IMR-90 (cell line): ENCODE results near the gene ABCC10. TPM values are rescaled to one million over a fixed set of nuclear protein-coding genes. Genes with fewer than 3 reads are reported as not detected.

Experiments
- ATAC-seq: fragments of 200-7000 bp; cut with Tn5 transposase; 2 replicates; pipeline ENCODE4 v1.9.1; 2020; ENCODE audit warnings: low read depth, mild to moderate bottlenecking, moderate library complexity
- BruUV-seq: library from RNA; stranded (reverse); fragments of 400-500 nt; replicated peaks from 2 replicates; lab custom pipeline; 2021; lab: Mats Ljungman, UMichigan
- CTCF ChIA-PET: fragments of 300-600 bp; formaldehyde crosslinking; extraction: SDS; loops from one replicate; lab custom pipeline; 2021; ENCODE audit warnings: antibody characterized with exemption; lab: Yijun Ruan, JAX
- POLR2A ChIA-PET: fragments of 300-600 bp; sonication (Branson Sonifier 250); formaldehyde crosslinking; loops from one replicate; lab custom pipeline; 2022; ENCODE audit warnings: antibody characterized with exemption; ENCODE audit not compliant: unreplicated experiment; lab: Charles Lee
- DNase-seq: peaks from one replicate; pipeline ENCODE4 v3.0.0; 2013
- H2AFZ ChIP-seq: replicated peaks from 2 replicates; pipeline ENCODE3; 2013; ENCODE audit warnings: low read length, mild to moderate bottlenecking; ENCODE audit not compliant: poor library complexity
- H2AK5ac ChIP-seq: 2 replicates; pipeline ENCODE4 v1.6.1; 2013; ENCODE audit warnings: low read depth, low read length, inconsistent platforms
- H2AK9ac ChIP-seq: replicated peaks from 2 replicates; pipeline ENCODE3; 2013; ENCODE audit warnings: mild to moderate bottlenecking, low read depth, low read length, moderate library complexity; ENCODE audit not compliant: poor library complexity
- H2BK120ac ChIP-seq: 2 replicates; pipeline ENCODE4 v1.6.1; 2013; ENCODE audit warnings: low read depth, low read length, inconsistent platforms
- H2BK15ac ChIP-seq: 3 replicates; pipeline ENCODE4 v1.6.1; 2013; ENCODE audit warnings: low read depth, low read length, inconsistent platforms
- H2BK20ac ChIP-seq: 2 replicates; pipeline ENCODE4 v1.6.1; 2013; ENCODE audit warnings: low read depth, mild to moderate bottlenecking, inconsistent platforms, low read length, moderate library complexity
- H2BK5ac ChIP-seq: 2 replicates; pipeline ENCODE4 v1.6.1; 2013; ENCODE audit warnings: mild to moderate bottlenecking, low read depth, low read length, inconsistent platforms; ENCODE audit not compliant: poor library complexity, severe bottlenecking
- H3K14ac ChIP-seq: replicated peaks from 2 replicates; pipeline ENCODE4 v1.6.1; 2013; ENCODE audit warnings: low read depth, low read length, inconsistent platforms
- H3K18ac ChIP-seq: 2 replicates; pipeline ENCODE4 v1.6.1; 2013; ENCODE audit warnings: low read depth, low read length, control low read depth
- H3K23ac ChIP-seq: 2 replicates; pipeline ENCODE4 v1.6.1; 2013; ENCODE audit warnings: low read depth, low read length, inconsistent platforms
- H3K27ac ChIP-seq: 2 replicates; pipeline ENCODE4 v1.5.1; 2013; ENCODE audit warnings: mild to moderate bottlenecking, control low read depth, low read length; ENCODE audit not compliant: insufficient read depth
- H3K27me3 ChIP-seq: 2 replicates; pipeline ENCODE4 v1.6.1; 2013; ENCODE audit warnings: low read length; ENCODE audit not compliant: control insufficient read depth, insufficient read depth
- H3K36me3 ChIP-seq: 2 replicates; pipeline ENCODE4 v1.6.1; 2013; ENCODE audit warnings: low read length, mixed read lengths; ENCODE audit not compliant: control insufficient read depth, insufficient read depth
- H3K4ac ChIP-seq: 2 replicates; pipeline ENCODE4 v1.6.1; 2013; ENCODE audit warnings: low read depth, low read length, inconsistent platforms
- H3K4me1 ChIP-seq: 2 replicates; pipeline ENCODE4 v1.6.1; 2013; ENCODE audit warnings: low read length, mixed read lengths; ENCODE audit not compliant: control insufficient read depth, insufficient read depth
- H3K4me2 ChIP-seq: 2 replicates; pipeline ENCODE4 v1.6.1; 2013; ENCODE audit warnings: low read depth, mild to moderate bottlenecking, control low read depth, low read length, moderate library complexity
- H3K4me3 ChIP-seq: 2 replicates; pipeline ENCODE4 v1.5.1; 2013; ENCODE audit warnings: low read depth, mild to moderate bottlenecking, control low read depth, low read length, moderate library complexity; ENCODE audit not compliant: insufficient read depth
- H3K56ac ChIP-seq: 2 replicates; pipeline ENCODE4 v1.6.1; 2013; ENCODE audit warnings: low read length, inconsistent platforms; ENCODE audit not compliant: insufficient read depth; ENCODE audit errors: extremely low read depth
- H3K79me1 ChIP-seq, 2 experiments: 2 replicates each; pipeline ENCODE4 v1.6.1; 2013; ENCODE audit warnings: low read length in 2 of 2, inconsistent platforms in 1 of 2, low read depth in 1 of 2
- H3K9ac ChIP-seq: 2 replicates; pipeline ENCODE4 v1.6.1; 2013; ENCODE audit warnings: low read depth, low read length, control low read depth
- H3K9me1 ChIP-seq: 2 replicates; pipeline ENCODE4 v1.6.1; 2013; ENCODE audit warnings: low read length, inconsistent platforms; ENCODE audit not compliant: insufficient read depth
- H3K9me3 ChIP-seq: 2 replicates; pipeline ENCODE4 v1.6.1; 2013; ENCODE audit warnings: low read length; ENCODE audit not compliant: control insufficient read depth, insufficient read depth
- H4K20me1 ChIP-seq: 2 replicates; pipeline ENCODE4 v1.6.1; 2013; ENCODE audit warnings: low read length, inconsistent platforms; ENCODE audit not compliant: insufficient read depth
- H4K5ac ChIP-seq: 2 replicates; pipeline ENCODE4 v1.6.1; 2013; ENCODE audit warnings: mild to moderate bottlenecking, low read depth, low read length, control low read depth
- H4K8ac ChIP-seq, 2 experiments: 2 replicates each; pipeline ENCODE4 v1.6.1; 2013; ENCODE audit warnings: low read depth in 2 of 2, low read length in 2 of 2, control low read depth in 1 of 2, inconsistent platforms in 1 of 2
- H4K91ac ChIP-seq: 2 replicates; pipeline ENCODE4 v1.6.1; 2013; ENCODE audit warnings: low read depth, low read length, inconsistent platforms; ENCODE audit not compliant: insufficient read depth
- BHLHE40 ChIP-seq: fragments of 150-350 bp; IDR thresholded peaks from 2 replicates; pipeline ENCODE4 v1.6.1; 2016; ENCODE audit warnings: mild to moderate bottlenecking, low read depth, low read length
- CEBPB ChIP-seq: IDR thresholded peaks from 2 replicates; pipeline ENCODE4 v1.6.1; 2012; ENCODE audit warnings: low read depth, low read length, improper control_type of control experiment
- CHD1 ChIP-seq: IDR thresholded peaks from 2 replicates; pipeline ENCODE4 v1.6.1; 2012; ENCODE audit warnings: low read depth, low read length, improper control_type of control experiment
- FOS ChIP-seq: fragments of 150-350 bp; IDR thresholded peaks from 2 replicates; pipeline ENCODE4 v1.6.1; 2016; ENCODE audit warnings: low read depth, low read length
- MAFK ChIP-seq: IDR thresholded peaks from 2 replicates; pipeline ENCODE4 v1.6.1; 2012; ENCODE audit warnings: low read depth, low read length, improper control_type of control experiment
- MAZ ChIP-seq: IDR thresholded peaks from 2 replicates; pipeline ENCODE4 v1.6.1; 2012; ENCODE audit warnings: low read depth, mild to moderate bottlenecking, low read length, improper control_type of control experiment, moderate library complexity, borderline replicate concordance
- NFE2L2 ChIP-seq: fragments of 150-350 bp; IDR thresholded peaks from 2 replicates; pipeline ENCODE4 v1.6.1; 2016; ENCODE audit warnings: low read depth, mild to moderate bottlenecking, low read length
- POLR2A ChIP-seq: IDR thresholded peaks from 2 replicates; pipeline ENCODE4 v1.6.1; 2012; ENCODE audit warnings: mild to moderate bottlenecking, low read depth, low read length
- RAD21 ChIP-seq: IDR thresholded peaks from 2 replicates; pipeline ENCODE4 v1.6.1; 2012; ENCODE audit warnings: low read length, improper control_type of control experiment
- RCOR1 ChIP-seq: IDR thresholded peaks from 2 replicates; pipeline ENCODE4 v1.6.1; 2012; ENCODE audit warnings: mild to moderate bottlenecking, low read length, improper control_type of control experiment; ENCODE audit not compliant: insufficient replicate concordance
- RFX5 ChIP-seq: IDR thresholded peaks from 2 replicates; pipeline ENCODE4 v1.8.0; 2012; ENCODE audit warnings: low read depth, mild to moderate bottlenecking, low read length, moderate library complexity
- SMC3 ChIP-seq: fragments of 150-350 bp; IDR thresholded peaks from 2 replicates; pipeline ENCODE4 v1.6.1; 2016; ENCODE audit warnings: low read depth, mild to moderate bottlenecking, antibody characterized with exemption, low read length, moderate library complexity
- USF2 ChIP-seq: fragments of 150-350 bp; IDR thresholded peaks from 2 replicates; pipeline ENCODE4 v1.6.1; 2017; ENCODE audit warnings: mild to moderate bottlenecking, antibody characterized with exemption, low read length, low read depth
- WGBS, 2 experiments: methylation state at CpG; one replicate each; pipeline versions ENCODE4 v1.1.5 to v1.1.7; 2013; ENCODE audit warnings: missing lambda C conversion rate in 2 of 2; ENCODE audit not compliant: insufficient read length in 1 of 2; ENCODE audit errors: extremely low coverage in 2 of 2; 5-methylcytosine and 5-hydroxymethylcytosine counted together
- dilution Hi-C: fragments of 300-500 bp; cut with HindIII; formaldehyde crosslinking; loops from one replicate; pipeline ENCODE4 v1.14.3; 2018; ENCODE audit warnings: low sequenced_read_pairs; ENCODE audit not compliant: unreplicated experiment
- in situ Hi-C: fragments of 300-500 bp; cut with MboI; formaldehyde crosslinking; loops from 3 replicates; pipeline ENCODE4 v1.14.3; 2019; ENCODE audit warnings: low sequenced_read_pairs, inconsistent platforms, mixed read lengths
- intact Hi-C: fragments of 100-400 bp; cut with micrococcal nuclease; formaldehyde crosslinking; loops from 2 replicates; pipeline ENCODE4 v1.10.0; 2022
- polyA plus RNA-seq, 3 experiments: library from polyadenylated mRNA; depleted of rRNA; stranded (reverse); fragments of >200 nt; gene quantifications; 2 replicates each; pipeline ENCODE4 v1.2.3, GENCODE V29; 2012; ENCODE audit warnings: low replicate concordance in 1 of 3
- total RNA-seq: library from RNA; depleted of rRNA; stranded (reverse); fragments of >200 nt; gene quantifications from 2 replicates; pipeline ENCODE4 v1.2.3, GENCODE V29; 2012
- TF ChIP-seq, protein P1 (sequence below): conservative IDR thresholded peaks from 2 replicates; pipeline ENCODE4 v1.5.1; 2012; ENCODE audit warnings: mild to moderate bottlenecking, low read depth, low read length, improper control_type of control experiment
- TF ChIP-seq, protein P2 (sequence below): fragments of 150-350 bp; IDR thresholded peaks from 2 replicates; pipeline ENCODE4 v1.6.1; 2016; ENCODE audit warnings: low read depth, mild to moderate bottlenecking, low read length, moderate library complexity, borderline replicate concordance

The ABCC10 gene
- total and polyA plus RNA-seq, 2 of the 4 experiments (the other 2 are of a cell fraction): 7.0 to 26.3 TPM

GRCh38 chr6:43489277-43490072 lies 62.1 kb downstream of the ABCC10 start:
- intact Hi-C loops: no loop called here
- dilution Hi-C loops: no loop called here
- H3K9me3 ChIP-seq: no peaks in the 10 kb centered on the region
- TF ChIP-seq RCOR1: no peak
- no peak for TF ChIP-seq POLR2A
- TF ChIP-seq SMC3: no peak
- TF ChIP-seq, protein P1, sequence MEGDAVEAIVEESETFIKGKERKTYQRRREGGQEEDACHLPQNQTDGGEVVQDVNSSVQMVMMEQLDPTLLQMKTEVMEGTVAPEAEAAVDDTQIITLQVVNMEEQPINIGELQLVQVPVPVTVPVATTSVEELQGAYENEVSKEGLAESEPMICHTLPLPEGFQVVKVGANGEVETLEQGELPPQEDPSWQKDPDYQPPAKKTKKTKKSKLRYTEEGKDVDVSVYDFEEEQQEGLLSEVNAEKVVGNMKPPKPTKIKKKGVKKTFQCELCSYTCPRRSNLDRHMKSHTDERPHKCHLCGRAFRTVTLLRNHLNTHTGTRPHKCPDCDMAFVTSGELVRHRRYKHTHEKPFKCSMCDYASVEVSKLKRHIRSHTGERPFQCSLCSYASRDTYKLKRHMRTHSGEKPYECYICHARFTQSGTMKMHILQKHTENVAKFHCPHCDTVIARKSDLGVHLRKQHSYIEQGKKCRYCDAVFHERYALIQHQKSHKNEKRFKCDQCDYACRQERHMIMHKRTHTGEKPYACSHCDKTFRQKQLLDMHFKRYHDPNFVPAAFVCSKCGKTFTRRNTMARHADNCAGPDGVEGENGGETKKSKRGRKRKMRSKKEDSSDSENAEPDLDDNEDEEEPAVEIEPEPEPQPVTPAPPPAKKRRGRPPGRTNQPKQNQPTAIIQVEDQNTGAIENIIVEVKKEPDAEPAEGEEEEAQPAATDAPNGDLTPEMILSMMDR: no peak
- TF ChIP-seq, protein P2, sequence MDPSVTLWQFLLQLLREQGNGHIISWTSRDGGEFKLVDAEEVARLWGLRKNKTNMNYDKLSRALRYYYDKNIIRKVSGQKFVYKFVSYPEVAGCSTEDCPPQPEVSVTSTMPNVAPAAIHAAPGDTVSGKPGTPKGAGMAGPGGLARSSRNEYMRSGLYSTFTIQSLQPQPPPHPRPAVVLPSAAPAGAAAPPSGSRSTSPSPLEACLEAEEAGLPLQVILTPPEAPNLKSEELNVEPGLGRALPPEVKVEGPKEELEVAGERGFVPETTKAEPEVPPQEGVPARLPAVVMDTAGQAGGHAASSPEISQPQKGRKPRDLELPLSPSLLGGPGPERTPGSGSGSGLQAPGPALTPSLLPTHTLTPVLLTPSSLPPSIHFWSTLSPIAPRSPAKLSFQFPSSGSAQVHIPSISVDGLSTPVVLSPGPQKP: no peak
- TF ChIP-seq CHD1: no peak
- no peak for TF ChIP-seq RAD21
- TF ChIP-seq NFE2L2: no peak
- TF ChIP-seq BHLHE40: no peak
- TF ChIP-seq USF2: no peak
- no peak for TF ChIP-seq CEBPB
- no peak for TF ChIP-seq RFX5
- no peak for TF ChIP-seq FOS
- TF ChIP-seq MAZ: no peak
- no peak for TF ChIP-seq MAFK

More at GRCh38 chr6:43489277-43490072, 62.1 kb downstream of the ABCC10 start:
- Histone ChIP-seq H4K5ac (no peak overlapping the region), H3K4me3 (no peak overlapping the region), H3K79me1 (peaks cover 36 to 73% of the 10 kb centered on the region in 2 experiments), H3K9ac (no peak overlapping the region; the same call in 1 of the 2 replicates), H2BK5ac (no peak overlapping the region), H2AK9ac (no peak overlapping the region), H4K91ac (no peak overlapping the region), H3K27me3 (no peaks in the 10 kb centered on the region), H4K20me1 (peaks cover 22% of the 10 kb centered on the region; the same call in 1 of the 2 replicates), H3K9me1 (peaks cover 44% of the 10 kb centered on the region), H2BK15ac (no peak overlapping the region), H3K4ac (peak overlapping the region; percentile 9; the same call in 1 of the 2 replicates), H3K36me3 (peaks cover 1% of the 10 kb centered on the region), H2AFZ (no peak overlapping the region), H2BK20ac (no peak overlapping the region), H3K4me2 (no peak overlapping the region), H4K8ac (no peak overlapping the region), H3K56ac (no peak overlapping the region), H3K27ac (no peak overlapping the region), H3K18ac (no peak overlapping the region), H2AK5ac (no peak overlapping the region), H3K14ac (no peak overlapping the region), H2BK120ac (no peak overlapping the region), H3K4me1 (peaks cover 18% of the 10 kb centered on the region), H3K23ac (no peak overlapping the region)
- CTCF ChIA-PET: no interaction called here
- DNase-seq: no peak
- POLR2A ChIA-PET: no interaction called here
- in situ Hi-C loops: loop anchor here (5.0 to 10.0 kb wide), 2 partner anchors 45 to 232 kb away; no protein-coding TSS in a partner anchor
- WGBS, 2 experiments: 96% methylated on average over 4 of the region's 12 CpGs; no CpG with 5 or more reads in 1 of the 2 experiments
- BruUV-seq: no TSS peak
- ATAC-seq: no peak
